NB4 (cell line): ENCODE measurements around the gene NRG3.

Experiments used
- DNase-seq: peaks from one replicate; pipeline ENCODE4 v3.0.0; 2010; ENCODE audit warnings: low read depth
- H3K4me3 ChIP-seq: one replicate; pipeline ENCODE4 v1.5.1; 2011; ENCODE audit warnings: mild to moderate bottlenecking, low read depth, low read length, moderate library complexity
- MYC ChIP-seq: IDR thresholded peaks from 2 replicates; pipeline ENCODE4 v1.6.1; 2011; ENCODE audit warnings: low read depth, low read length
- POLR2A ChIP-seq: IDR thresholded peaks from 2 replicates; pipeline ENCODE4 v1.6.1; 2011; ENCODE audit warnings: mild to moderate bottlenecking; ENCODE audit not compliant: insufficient read length; ENCODE audit errors: extremely low read depth
- TF ChIP-seq, protein P1 (sequence below): IDR thresholded peaks from 2 replicates; pipeline ENCODE4 v1.6.1; 2011; ENCODE audit warnings: low read depth, low read length
- TF ChIP-seq, protein P2 (sequence below): IDR thresholded peaks from one replicate; pipeline ENCODE4 v1.5.1; 2012; ENCODE audit warnings: low read depth, low read length

Gene NRG3

DNA sequence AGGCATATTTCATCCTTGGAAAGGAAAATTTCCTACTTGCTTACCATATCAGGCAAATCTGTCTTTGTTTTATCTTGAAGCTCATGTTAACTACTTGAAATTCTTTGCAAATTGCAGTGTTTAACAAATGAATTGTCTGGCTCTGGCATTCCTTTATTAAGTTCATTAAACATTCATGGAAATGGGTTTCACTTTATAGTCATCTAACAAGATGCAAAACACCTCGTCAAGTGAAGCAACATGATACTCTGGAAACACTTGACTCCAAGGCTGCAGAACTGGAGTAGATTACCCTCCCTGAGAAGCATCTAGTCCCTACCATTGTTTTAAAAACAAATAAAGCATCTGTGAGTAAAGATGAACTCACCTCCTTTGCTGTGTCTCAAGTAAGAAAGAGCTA lies 1086.9 kb downstream of the NRG3 start:
- no peak for DNase-seq
- TF ChIP-seq, protein P1, sequence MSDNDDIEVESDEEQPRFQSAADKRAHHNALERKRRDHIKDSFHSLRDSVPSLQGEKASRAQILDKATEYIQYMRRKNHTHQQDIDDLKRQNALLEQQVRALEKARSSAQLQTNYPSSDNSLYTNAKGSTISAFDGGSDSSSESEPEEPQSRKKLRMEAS, result no peak
- TF ChIP-seq, protein P2, sequence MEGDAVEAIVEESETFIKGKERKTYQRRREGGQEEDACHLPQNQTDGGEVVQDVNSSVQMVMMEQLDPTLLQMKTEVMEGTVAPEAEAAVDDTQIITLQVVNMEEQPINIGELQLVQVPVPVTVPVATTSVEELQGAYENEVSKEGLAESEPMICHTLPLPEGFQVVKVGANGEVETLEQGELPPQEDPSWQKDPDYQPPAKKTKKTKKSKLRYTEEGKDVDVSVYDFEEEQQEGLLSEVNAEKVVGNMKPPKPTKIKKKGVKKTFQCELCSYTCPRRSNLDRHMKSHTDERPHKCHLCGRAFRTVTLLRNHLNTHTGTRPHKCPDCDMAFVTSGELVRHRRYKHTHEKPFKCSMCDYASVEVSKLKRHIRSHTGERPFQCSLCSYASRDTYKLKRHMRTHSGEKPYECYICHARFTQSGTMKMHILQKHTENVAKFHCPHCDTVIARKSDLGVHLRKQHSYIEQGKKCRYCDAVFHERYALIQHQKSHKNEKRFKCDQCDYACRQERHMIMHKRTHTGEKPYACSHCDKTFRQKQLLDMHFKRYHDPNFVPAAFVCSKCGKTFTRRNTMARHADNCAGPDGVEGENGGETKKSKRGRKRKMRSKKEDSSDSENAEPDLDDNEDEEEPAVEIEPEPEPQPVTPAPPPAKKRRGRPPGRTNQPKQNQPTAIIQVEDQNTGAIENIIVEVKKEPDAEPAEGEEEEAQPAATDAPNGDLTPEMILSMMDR, result no peak
- TF ChIP-seq MYC (no peak), POLR2A (no peak)
- no peak overlapping the region for H3K4me3 ChIP-seq

DNA sequence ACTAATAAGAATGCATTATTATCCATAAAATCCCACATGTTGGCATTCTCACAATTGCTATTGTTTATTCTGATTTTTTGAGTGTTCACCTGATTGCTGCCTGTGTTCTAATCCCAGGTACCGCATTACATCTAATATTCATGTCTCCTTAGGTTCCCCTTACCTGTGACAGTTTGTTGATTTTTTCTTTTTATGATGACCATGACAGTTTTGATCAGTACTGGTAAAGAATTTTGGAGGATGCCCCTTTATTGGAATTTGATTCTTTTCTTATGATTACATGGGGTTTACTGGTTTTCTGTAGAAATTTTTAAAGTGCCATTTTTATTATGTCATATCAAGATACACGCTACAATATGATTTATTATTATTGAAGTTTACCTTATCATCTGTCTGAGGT lies 1091.1 kb downstream of the NRG3 start:
- DNase-seq, result no peak
- no peak overlapping the region for H3K4me3 ChIP-seq
- TF ChIP-seq, protein P2, result no peak
- TF ChIP-seq POLR2A (no peak), MYC (no peak)
- TF ChIP-seq, protein P1, result no peak

DNA sequence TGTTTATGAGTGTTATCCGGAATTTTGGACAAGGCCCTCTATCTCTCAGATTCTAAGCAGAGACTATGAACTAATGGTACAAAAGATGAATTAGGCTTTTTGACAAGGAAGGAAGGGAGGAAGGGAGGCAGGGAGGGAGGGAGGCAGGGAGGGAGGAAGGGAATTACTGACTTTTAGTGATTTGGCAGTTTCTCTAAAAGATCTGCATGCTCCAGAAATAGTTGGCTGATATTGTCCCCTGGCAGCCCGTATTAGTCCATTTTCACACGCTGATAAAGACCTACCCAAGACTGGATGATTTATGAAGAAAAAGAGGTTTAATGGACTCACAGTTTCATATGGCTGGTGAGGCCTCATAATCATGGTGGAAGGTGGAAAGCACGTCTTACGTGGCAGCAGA lies 1093.5 kb downstream of the NRG3 start:
- no peak overlapping the region for H3K4me3 ChIP-seq
- TF ChIP-seq, protein P2, result no peak
- TF ChIP-seq MYC, result no peak
- DNase-seq, result no peak

DNA sequence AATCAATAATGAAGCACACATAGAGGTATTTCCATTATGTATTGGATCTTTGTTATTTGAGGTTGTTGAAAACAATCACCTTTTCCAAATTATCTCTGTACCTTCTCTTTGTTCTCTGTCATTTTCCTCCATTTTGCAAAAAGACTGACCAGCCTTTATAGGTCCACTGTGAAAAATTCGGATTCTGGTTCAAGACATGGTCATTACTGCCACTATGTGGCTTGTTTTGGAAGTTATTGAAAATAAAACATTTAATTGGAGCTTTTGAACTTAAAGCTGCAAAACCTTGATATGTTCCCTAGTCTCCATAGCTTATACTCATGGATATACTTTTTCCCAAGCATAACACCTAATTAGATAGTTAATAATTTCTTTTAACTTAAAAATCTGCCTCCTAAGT lies 1094.4 kb downstream of the NRG3 start:
- peak; percentile 35 for DNase-seq

DNA sequence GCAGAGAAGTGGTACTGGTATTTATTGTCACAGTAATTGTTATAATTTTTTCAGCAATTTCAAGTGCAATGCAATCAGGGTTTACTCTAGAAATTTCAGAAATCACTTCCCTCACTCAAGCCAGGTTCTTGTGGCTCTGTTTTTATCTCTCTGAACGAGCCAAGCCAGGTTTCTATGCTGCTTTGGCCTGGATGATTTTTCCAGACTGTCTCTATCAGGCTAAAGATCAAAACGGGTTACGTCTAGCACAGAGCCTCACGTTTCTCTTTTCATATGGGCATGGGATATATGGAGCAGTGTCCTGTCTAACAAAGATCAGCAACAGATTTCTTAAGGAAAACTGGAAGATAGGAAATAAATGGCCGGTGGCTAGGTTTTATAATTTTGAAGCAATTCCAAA lies 1105.3 kb downstream of the NRG3 start:
- DNase-seq, result no peak
- TF ChIP-seq, protein P2, result no peak
- TF ChIP-seq MYC (no peak), POLR2A (no peak)
- TF ChIP-seq, protein P1, result no peak
- H3K4me3 ChIP-seq, result no peak overlapping the region

More for the DNA sequence above, 1094.4 kb downstream of the NRG3 start:
- TF ChIP-seq, protein P2, result peak; percentile 18
- TF ChIP-seq, protein P1, result no peak
- H3K4me3 ChIP-seq, result no peak overlapping the region

DNA sequence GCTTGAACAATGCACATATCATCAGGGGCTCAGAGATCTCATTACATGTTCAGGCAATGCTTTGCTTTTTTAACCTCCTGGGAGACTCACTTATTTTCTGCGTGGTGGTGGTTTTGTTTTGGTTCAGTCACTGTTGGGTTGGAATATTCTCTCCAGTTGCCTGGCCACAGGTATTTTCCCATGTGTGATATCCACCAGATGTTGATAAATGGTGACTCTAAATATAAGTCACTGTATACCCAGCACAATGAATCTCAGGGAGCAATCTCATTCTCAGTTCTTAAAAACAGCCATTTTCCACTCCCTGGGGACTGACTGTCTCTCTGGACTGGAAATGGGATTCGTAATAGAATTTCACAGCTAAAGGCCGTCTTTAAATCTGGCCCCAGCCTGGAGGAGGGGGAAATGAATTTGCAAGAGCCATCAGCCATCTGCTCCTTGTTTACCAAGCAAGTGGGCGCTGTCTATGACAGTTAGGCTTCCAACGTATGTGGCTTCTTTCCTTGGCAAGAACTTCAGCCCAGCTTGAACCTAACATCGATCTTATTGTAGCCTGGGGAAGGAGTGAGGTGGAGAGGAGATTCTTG lies 1106.2 kb downstream of the NRG3 start:
- no peak overlapping the region for H3K4me3 ChIP-seq
- TF ChIP-seq POLR2A (no peak), MYC (no peak)
- TF ChIP-seq, protein P2, result no peak
- TF ChIP-seq, protein P1, result no peak
- no peak for DNase-seq
